ENCODE results near the gene HES6.

Gene HES6

GRCh38 chr2:238202326-238203093, 37.3 kb downstream of the HES6 start:
- DNase-seq (ENCODE audit: extremely low read depth, low read depth) = no peak
- TF ChIP-seq CTCF (IDR thresholded peaks at IDR 0.05; ENCODE audit: low read depth, low read length) = no peak

- no peak for TF ChIP-seq CTCF (IDR thresholded peaks at IDR 0.05; ENCODE audit: low read depth, low read length)
- no peak for DNase-seq (ENCODE audit: extremely low read depth, low read depth)
Measured at GRCh38 chr2:238190445-238190844, 49.4 kb downstream of the HES6 start.
